HG02885 (cell line): Measurements from ENCODE around the gene PTPRG.
"Not testable (repeated sequence)": the region's sequence is repeated elsewhere in the genome, so short reads cannot be mapped to it uniquely, and the experiment has no call there.

Source experiments
- ATAC-seq: cut with Tn5 transposase; IDR thresholded peaks from one replicate; pipeline ENCODE4 v1.9.1; 2021; ENCODE audit warnings: mild to moderate bottlenecking; ENCODE audit not compliant: unreplicated experiment, poor library complexity

The PTPRG gene

DNA sequence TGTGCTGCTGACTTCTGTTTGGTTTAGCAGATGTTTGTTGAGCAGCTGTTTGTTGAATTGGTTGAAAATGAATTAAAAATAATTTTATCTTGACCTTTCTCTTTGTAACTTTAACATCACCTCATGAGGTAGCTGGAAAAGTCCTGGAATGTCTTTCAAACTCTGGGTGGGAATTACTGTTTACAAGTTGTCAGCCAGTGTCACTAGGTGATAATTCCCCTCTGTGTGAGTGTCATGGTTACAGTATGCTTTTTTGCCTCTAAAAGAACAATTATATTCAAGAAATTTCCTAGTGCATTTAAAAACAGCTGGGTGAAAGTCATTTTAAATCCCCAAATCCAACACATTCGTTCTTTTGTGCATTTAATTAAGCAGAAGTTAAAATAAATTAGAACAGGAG, 113.2 kb downstream of the PTPRG start:
- ATAC-seq: no peak

- ATAC-seq: no peak
Observed at GRCh38 chr3:61679026-61679425, 117.7 kb downstream of the PTPRG start.

GRCh38 chr3:61680617-61681016, 119.2 kb downstream of the PTPRG start:
- ATAC-seq: no peak

- no peak for ATAC-seq
Observed at GRCh38 chr3:61681636-61682035, 120.3 kb downstream of the PTPRG start.

DNA sequence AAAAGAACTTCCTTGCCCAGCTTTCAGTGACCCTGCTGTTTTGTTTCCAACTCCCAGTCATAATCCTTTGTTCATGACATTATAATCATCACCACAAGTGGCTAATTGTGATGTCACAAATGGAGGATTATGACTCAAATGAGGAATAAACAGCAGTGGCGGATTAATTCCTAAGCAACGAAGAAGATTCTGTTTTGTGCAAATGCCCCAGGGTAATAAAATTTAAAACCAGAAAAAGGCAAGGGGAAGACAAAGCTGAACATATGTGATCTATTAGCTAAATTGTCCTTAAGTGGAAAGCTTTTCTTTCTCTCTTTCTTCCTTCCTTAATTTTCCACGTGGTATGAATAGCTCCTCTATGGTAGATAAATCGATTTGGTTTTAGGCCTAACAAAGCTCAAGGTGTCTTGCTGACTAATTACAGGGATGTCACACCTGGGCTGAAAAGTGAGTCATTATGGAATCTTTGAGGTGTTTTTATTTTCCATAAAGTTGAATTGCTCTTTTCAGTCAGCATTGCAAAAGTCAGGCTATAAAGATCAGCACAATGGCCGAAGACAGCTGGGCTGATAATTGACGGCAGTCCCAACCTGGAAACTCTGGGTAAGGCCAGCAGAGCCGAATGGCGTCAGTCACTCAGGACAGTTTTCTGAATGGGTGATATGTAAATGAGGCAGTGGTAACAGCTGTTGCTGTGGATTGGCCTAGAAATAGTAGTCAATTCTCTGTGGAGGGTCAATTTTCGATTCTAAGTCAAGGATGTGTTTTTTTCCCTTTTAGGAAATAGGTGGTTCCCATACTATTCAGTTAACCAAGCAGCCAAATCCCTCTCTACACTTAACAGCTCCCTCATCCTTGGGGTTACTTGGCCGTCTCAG, 121.5 kb downstream of the PTPRG start:
- no peak for ATAC-seq

DNA sequence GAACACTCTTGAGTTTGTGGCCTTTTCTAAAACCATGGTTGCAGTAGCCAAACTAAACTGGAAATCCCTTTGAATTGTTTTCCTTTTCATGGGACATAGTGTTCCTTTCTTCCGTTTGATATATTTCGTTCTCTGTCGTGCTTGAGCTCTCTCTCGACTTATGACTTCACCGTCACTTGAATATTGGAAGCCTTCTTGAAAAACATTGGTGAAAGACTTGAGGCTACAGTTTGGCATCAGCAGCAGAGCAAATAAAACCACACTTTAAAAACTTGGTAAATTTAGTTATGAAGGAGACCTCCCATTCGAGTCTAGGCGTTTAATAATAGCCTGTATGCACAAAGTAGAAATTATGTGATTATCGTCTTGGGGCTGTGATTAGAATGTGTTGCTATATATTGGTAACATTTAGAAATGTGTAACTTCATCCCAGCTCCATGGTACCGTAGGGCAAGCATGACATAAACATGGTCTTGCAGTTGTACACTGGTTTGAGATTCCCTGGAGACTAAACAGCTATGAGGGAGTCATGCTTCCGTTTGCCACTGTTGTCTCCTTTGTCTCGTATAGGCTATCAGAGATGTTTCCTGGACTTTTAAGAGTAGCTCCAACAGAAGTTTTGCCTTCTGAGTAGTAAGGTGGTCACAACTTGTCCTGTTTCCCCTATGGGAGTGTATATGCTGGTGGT, 122.3 kb downstream of the PTPRG start:
- no peak for ATAC-seq

DNA sequence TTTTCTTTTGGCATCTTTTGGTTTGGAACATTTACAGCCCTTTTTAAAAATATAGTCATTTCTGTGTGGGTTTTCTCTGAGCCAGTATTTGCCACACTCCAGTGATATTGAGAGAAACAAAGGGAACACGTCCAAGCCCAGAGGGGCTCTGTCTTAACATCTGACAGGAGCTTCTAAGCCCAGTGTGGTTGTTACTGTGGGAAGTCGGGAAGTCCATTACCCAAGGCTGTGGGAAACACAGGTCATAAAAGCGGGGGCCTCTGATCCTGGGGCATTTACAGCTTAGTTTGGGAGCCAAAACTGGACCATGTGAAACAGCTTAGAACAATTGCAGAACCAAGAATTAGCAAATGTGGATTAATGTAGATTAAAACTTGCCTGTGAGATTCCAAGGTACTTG, 123.0 kb downstream of the PTPRG start:
- no peak for ATAC-seq

GRCh38 chr3:61685755-61686154, 124.4 kb downstream of the PTPRG start:
- ATAC-seq: no peak

- no peak for ATAC-seq
Observed at GRCh38 chr3:61686228-61686648, 124.9 kb downstream of the PTPRG start.

- no peak for ATAC-seq
Observed at GRCh38 chr3:61687206-61687605, 125.8 kb downstream of the PTPRG start.

GRCh38 chr3:61687663-61688306, 126.4 kb downstream of the PTPRG start:
- no peak for ATAC-seq

DNA sequence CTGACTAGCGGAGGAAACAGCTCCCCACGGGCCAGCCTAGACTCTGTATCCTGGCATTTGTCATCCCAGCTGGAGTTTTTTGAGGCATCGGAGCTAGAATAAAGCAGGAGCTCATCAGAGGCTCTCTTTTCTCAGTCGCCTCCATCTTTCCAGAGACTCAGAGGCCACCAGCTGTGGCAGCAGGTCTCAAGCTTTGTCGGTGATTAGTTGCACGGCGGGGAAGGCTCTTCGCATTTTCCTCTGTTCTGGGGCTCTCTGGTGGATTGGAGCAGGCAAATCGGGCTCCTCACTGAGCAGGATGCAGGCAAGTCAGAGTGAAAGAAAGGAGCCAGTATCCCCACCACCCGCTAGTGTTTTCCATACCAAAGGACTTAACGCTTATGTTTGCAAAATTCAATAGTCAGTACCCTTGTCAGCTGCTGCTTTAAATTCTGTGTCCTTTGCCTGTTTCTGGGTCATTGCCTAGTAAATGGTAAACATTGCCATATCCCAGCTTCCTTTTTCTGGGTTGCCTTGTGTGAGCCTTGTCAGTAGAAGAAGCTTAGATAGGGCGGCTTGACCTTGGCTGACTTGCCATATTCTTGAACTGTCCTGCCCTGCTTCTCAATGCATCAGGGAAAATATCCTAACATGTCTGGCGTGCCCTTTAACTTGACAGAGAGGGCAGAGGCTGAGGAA, 127.1 kb downstream of the PTPRG start:
- ATAC-seq: no peak

DNA sequence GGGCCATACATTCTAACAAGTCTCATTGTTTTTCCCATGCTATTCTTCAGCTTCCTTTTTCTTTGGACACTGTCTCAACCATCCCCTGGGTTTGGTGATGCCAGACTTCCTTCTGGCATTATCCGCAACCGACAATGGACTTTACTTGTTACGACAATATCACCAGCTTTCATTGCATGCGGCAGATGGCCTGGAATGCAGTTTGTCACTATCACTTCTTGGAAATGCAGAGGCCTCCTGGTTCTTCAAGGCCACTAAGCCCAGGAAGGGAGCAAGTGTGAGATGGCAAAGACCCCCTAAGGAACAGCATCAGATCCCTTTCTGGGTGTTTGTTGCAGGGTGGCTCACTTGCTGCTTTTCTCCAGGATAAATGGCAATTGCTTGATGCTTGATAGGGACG, 128.6 kb downstream of the PTPRG start:
- ATAC-seq: no peak

DNA sequence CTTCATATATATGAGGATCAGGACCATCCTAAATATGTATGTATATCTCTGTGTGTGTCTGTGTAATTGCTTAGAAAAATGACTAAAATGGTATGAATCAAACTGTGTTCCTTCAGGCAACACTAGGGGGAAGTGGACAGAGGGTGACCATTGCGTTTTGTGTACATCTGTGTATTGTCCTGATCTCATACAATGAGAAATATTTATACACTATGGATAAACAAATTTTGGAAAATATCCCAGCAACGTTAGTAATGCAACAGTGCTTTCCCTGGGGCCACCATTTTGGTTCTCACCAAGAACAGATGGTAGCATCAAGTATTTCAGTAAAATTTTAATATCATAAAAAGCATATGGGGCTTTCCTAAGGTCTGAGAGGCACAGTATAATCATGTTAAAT, 130.1 kb downstream of the PTPRG start:
- no peak for ATAC-seq

DNA sequence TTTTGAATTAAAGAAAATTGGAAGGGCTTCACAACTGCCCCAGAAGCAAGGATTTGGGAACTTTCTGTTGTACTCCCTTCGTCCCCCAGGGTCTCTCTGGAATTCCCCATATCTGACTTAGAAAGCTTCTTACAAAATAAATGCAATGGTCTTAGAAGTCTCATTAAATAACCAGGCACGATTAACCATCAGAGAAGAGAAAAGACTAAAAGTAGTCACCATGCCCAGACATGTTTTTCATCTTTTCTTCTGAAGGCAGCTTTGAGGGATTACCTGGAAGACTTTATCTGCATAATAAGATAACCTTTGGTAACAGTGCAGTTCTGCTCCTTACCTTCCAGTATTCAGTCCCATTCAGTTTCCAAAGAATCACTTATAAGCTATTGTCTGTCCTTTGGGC, 135.9 kb downstream of the PTPRG start:
- ATAC-seq: no peak

GRCh38 chr3:61698278-61699072, 137.1 kb downstream of the PTPRG start:
- ATAC-seq: not testable (repeated sequence)

DNA sequence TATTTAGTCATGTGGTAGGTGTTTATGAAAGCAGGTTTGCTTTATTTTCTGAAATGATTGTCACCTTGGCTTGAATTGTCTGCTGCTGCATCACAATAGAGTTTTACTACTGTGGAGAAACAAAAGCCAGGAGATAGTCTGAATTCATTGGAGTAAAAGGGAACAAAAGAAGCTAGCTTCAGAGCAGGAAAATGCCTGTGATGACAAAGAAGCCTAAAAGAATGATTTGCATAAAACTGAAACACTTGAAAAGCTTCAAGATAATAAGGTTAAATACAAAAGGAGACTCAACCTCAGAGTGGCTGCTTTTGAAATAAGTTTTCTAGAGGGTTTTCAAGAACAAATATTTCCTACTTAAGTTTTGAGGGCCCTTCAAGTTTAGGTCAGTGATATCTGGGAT, 138.3 kb downstream of the PTPRG start:
- no peak for ATAC-seq

GRCh38 chr3:61701011-61701410, 139.6 kb downstream of the PTPRG start:
- no peak for ATAC-seq

GRCh38 chr3:61702453-61702852, 141.1 kb downstream of the PTPRG start:
- no peak for ATAC-seq

GRCh38 chr3:61704807-61705206, 143.4 kb downstream of the PTPRG start:
- ATAC-seq: no peak
